SU-DHL-6 (cell line): ENCODE measurements around the gene MCOLN3.

Experiments used
- H2AFZ ChIP-seq: fragments of 200-600 bp; sonication (generic); 2 replicates; pipeline ENCODE4 v1.6.1; 2014; ENCODE audit warnings: low read depth, mild to moderate bottlenecking, moderate library complexity, mixed read lengths, antibody characterized with exemption, low read length; ENCODE audit not compliant: severe bottlenecking
- H3F3A ChIP-seq: fragments of 200-600 bp; shearing (Covaris generic); 2 replicates; pipeline ENCODE4 v1.6.0; 2016; ENCODE audit warnings: antibody characterized with exemption, mild to moderate bottlenecking; ENCODE audit not compliant: insufficient read depth
- H3K27ac ChIP-seq: fragments of 200-600 bp; sonication (generic); 2 replicates; pipeline ENCODE4 v1.5.1; 2016; ENCODE audit warnings: low read depth, mild to moderate bottlenecking, low read length, moderate library complexity, mixed read lengths
- H3K27me3 ChIP-seq: fragments of 200-600 bp; sonication (generic), shearing (Covaris generic); 2 replicates; pipeline ENCODE4 v1.6.0; 2014; ENCODE audit warnings: mild to moderate bottlenecking, low read length
- H3K36me3 ChIP-seq: fragments of 200-600 bp; sonication (generic); 2 replicates; pipeline ENCODE4 v1.6.1; 2014; ENCODE audit warnings: mild to moderate bottlenecking, low read length, mixed read lengths
- H3K4me2 ChIP-seq: fragments of 300-600, 200-600 bp; shearing (Covaris generic), sonication (generic); 2 replicates; pipeline ENCODE4 v1.6.0; 2014; ENCODE audit warnings: low read length, low read depth, mild to moderate bottlenecking; ENCODE audit not compliant: poor library complexity, severe bottlenecking
- H3K4me3 ChIP-seq: fragments of 200-600 bp; sonication (generic); 2 replicates; pipeline ENCODE4 v1.5.1; 2014; ENCODE audit warnings: antibody characterized with exemption, low read length, mild to moderate bottlenecking, mixed read lengths; ENCODE audit not compliant: insufficient read depth, poor library complexity, severe bottlenecking
- H3K79me2 ChIP-seq: fragments of 200-600 bp; sonication (generic); 2 replicates; pipeline ENCODE4 v1.6.1; 2014; ENCODE audit warnings: mild to moderate bottlenecking, low read length, moderate library complexity; ENCODE audit not compliant: insufficient read depth
- H3K9ac ChIP-seq: fragments of 200-600 bp; sonication (generic); 2 replicates; pipeline ENCODE4 v1.7.0; 2014; ENCODE audit warnings: mild to moderate bottlenecking, low read length
- H3K9me2 ChIP-seq: fragments of 200-600 bp; sonication (generic); replicated peaks from 2 replicates; pipeline ENCODE4 v1.6.1; 2014; ENCODE audit warnings: low read length; ENCODE audit not compliant: insufficient read depth
- H3K9me3 ChIP-seq: fragments of 200-600 bp; sonication (generic); 2 replicates; pipeline ENCODE4 v1.6.1; 2014; ENCODE audit warnings: low read length, mixed read lengths; ENCODE audit not compliant: insufficient read depth
- H4K20me1 ChIP-seq: fragments of 200-600 bp; sonication (generic); 2 replicates; pipeline ENCODE4 v1.6.1; 2014; ENCODE audit warnings: low read depth, mild to moderate bottlenecking, antibody characterized with exemption, low read length, moderate library complexity, mixed read lengths
- CTCF ChIP-seq: fragments of 200-600 bp; sonication (generic); IDR thresholded peaks from one replicate; pipeline ENCODE4 v1.5.1; 2017; ENCODE audit warnings: antibody characterized with exemption, mild to moderate bottlenecking, low read length, moderate library complexity; ENCODE audit not compliant: insufficient read depth, poor library complexity, severe bottlenecking
- EZH2phosphoT487 ChIP-seq: fragments of 200-600 bp; sonication (generic), shearing (Covaris generic); conservative IDR thresholded peaks from 2 replicates; pipeline ENCODE4 v1.6.1; 2018; ENCODE audit warnings: mild to moderate bottlenecking, antibody characterized with exemption, low read length, moderate library complexity, mixed read lengths

MCOLN3 gene

GRCh38 chr1:85025940-85026339 is 22.4 kb downstream of the MCOLN3 start:
- no peak overlapping the region for H2AFZ ChIP-seq

GRCh38 chr1:85024736-85025135 is 23.6 kb downstream of the MCOLN3 start:
- Histone ChIP-seq H3K27me3 (no peaks in the 10 kb centered on the region), H3F3A (no peaks in the 10 kb centered on the region), H3K36me3 (no peaks in the 10 kb centered on the region), H4K20me1 (no peaks in the 10 kb centered on the region), H3K4me3 (no peak overlapping the region), H3K9me2 (no peaks in the 10 kb centered on the region), H3K27ac (no peak overlapping the region), H3K79me2 (no peaks in the 10 kb centered on the region), H3K9me3 (no peaks in the 10 kb centered on the region), H2AFZ (no peak overlapping the region), H3K9ac (no peak overlapping the region), H3K4me2 (no peak overlapping the region)
- TF ChIP-seq CTCF (no peak), EZH2phosphoT487 (no peak)

More at GRCh38 chr1:85025940-85026339, 22.4 kb downstream of the MCOLN3 start:
- Histone ChIP-seq H3K9ac (no peak overlapping the region), H3K9me3 (no peaks in the 10 kb centered on the region), H3K79me2 (no peaks in the 10 kb centered on the region), H4K20me1 (no peaks in the 10 kb centered on the region), H3K36me3 (no peaks in the 10 kb centered on the region), H3K4me2 (no peak overlapping the region), H3K4me3 (no peak overlapping the region), H3K9me2 (no peaks in the 10 kb centered on the region), H3K27ac (no peak overlapping the region), H3F3A (no peaks in the 10 kb centered on the region), H3K27me3 (no peaks in the 10 kb centered on the region)
- TF ChIP-seq EZH2phosphoT487 (no peak), CTCF (no peak)

GRCh38 chr1:85022700-85023099 is 25.6 kb downstream of the MCOLN3 start:
- H3K9me2 ChIP-seq = no peaks in the 10 kb centered on the region
- no peaks in the 10 kb centered on the region for H3F3A ChIP-seq
- no peak overlapping the region for H3K4me3 ChIP-seq
- no peaks in the 10 kb centered on the region for H4K20me1 ChIP-seq
- H3K27ac ChIP-seq = no peak overlapping the region
- H2AFZ ChIP-seq = no peak overlapping the region
- no peak overlapping the region for H3K4me2 ChIP-seq
- no peaks in the 10 kb centered on the region for H3K36me3 ChIP-seq
- no peaks in the 10 kb centered on the region for H3K9me3 ChIP-seq
- no peaks in the 10 kb centered on the region for H3K27me3 ChIP-seq
- TF ChIP-seq EZH2phosphoT487 = no peak
- no peak for TF ChIP-seq CTCF
- H3K79me2 ChIP-seq = no peaks in the 10 kb centered on the region
- H3K9ac ChIP-seq = no peak overlapping the region
